Neural progenitor cell (in vitro differentiated cells): ENCODE measurements around the gene OSTC. TPM values are rescaled to one million over a fixed set of nuclear protein-coding genes. Genes with fewer than 3 reads are reported as not detected.
A peak's percentile ranks its signal among the peaks of the same experiment; 100 is the strongest.

Experiments
- DNase-seq: peaks from one replicate; pipeline ENCODE4 v3.0.0-alpha.2; 2016; ENCODE audit warnings: low spot score
- H2AFZ ChIP-seq: fragments of 200-600 bp; sonication (generic); replicated peaks from 2 replicates; pipeline ENCODE4 v1.6.1; 2016; ENCODE audit warnings: antibody characterized with exemption
- H3F3A ChIP-seq: fragments of 200-600 bp; sonication (generic); 2 replicates; pipeline ENCODE4 v1.6.1; 2016; ENCODE audit warnings: antibody characterized with exemption, low read depth
- H3K27ac ChIP-seq: fragments of 200-600 bp; sonication (generic); 2 replicates; pipeline ENCODE4 v1.5.1; 2016; ENCODE audit warnings: mild to moderate bottlenecking
- H3K27me3 ChIP-seq: fragments of 200-600 bp; sonication (generic); 2 replicates; pipeline ENCODE4 v1.6.1; 2016; ENCODE audit warnings: mild to moderate bottlenecking, moderate library complexity
- H3K36me3 ChIP-seq: fragments of 200-600 bp; sonication (generic); 2 replicates; pipeline ENCODE4 v1.5.1; 2016
- H3K4me1 ChIP-seq: fragments of 200-600 bp; sonication (generic); 2 replicates; pipeline ENCODE4 v1.6.1; 2016; ENCODE audit warnings: mixed run types
- H3K4me2 ChIP-seq: fragments of 200-600 bp; sonication (generic); 2 replicates; pipeline ENCODE4 v1.6.1; 2016
- H3K4me3 ChIP-seq: fragments of 200-600 bp; sonication (generic); 2 replicates; pipeline ENCODE4 v1.5.1; 2016
- H3K79me2 ChIP-seq: fragments of 200-600 bp; sonication (generic); 2 replicates; pipeline ENCODE4 v1.6.1; 2016; ENCODE audit warnings: low read depth
- H3K9ac ChIP-seq: fragments of 200-600 bp; sonication (generic); 2 replicates; pipeline ENCODE4 v1.6.1; 2016
- H3K9me3 ChIP-seq: fragments of 200-600 bp; sonication (generic); 2 replicates; pipeline ENCODE4 v1.5.1; 2016; ENCODE audit warnings: low read depth
- H4K20me1 ChIP-seq: fragments of 200-600 bp; sonication (generic); 2 replicates; pipeline ENCODE4 v1.6.1; 2016; ENCODE audit warnings: low read depth
- H3K27ac Mint-ChIP-seq: 3 replicates; pipeline ENCODE4 v1.8.0; 2021; ENCODE audit warnings: mixed read lengths
- H3K27me3 Mint-ChIP-seq: 2 replicates; pipeline ENCODE4 v1.8.0; 2022; ENCODE audit warnings: low read depth, mild to moderate bottlenecking, inconsistent platforms, moderate library complexity, mixed read lengths; ENCODE audit not compliant: insufficient read depth
- H3K36me3 Mint-ChIP-seq: 3 replicates; pipeline ENCODE4 v1.8.0; 2021; ENCODE audit warnings: mixed read lengths
- H3K4me1 Mint-ChIP-seq: 3 replicates; pipeline ENCODE4 v1.8.0; 2021; ENCODE audit warnings: mixed read lengths
- H3K4me3 Mint-ChIP-seq: 3 replicates; pipeline ENCODE4 v1.8.0; 2021; ENCODE audit warnings: mild to moderate bottlenecking, moderate library complexity, mixed read lengths
- H3K9me3 Mint-ChIP-seq: 3 replicates; pipeline ENCODE4 v1.8.0; 2020; ENCODE audit warnings: mixed read lengths
- EZH2 ChIP-seq: fragments of 200-600 bp; sonication (generic); IDR thresholded peaks from 2 replicates; pipeline ENCODE4 v1.6.1; 2017; ENCODE audit warnings: antibody characterized with exemption, mild to moderate bottlenecking, moderate library complexity
- EZH2phosphoT487 ChIP-seq: fragments of 200-600 bp; sonication (generic); IDR thresholded peaks from 2 replicates; pipeline ENCODE4 v1.6.1; 2017; ENCODE audit warnings: antibody characterized with exemption
- total RNA-seq: library from RNA; depleted of rRNA; stranded (reverse); fragments of >200 nt; gene quantifications from 2 replicates; pipeline ENCODE4 v1.2.3, GENCODE V29; 2015; ENCODE audit warnings: low replicate concordance
- TF ChIP-seq, protein P1 (sequence below): fragments of 200-600 bp; sonication (generic); IDR thresholded peaks from 2 replicates; pipeline ENCODE4 v1.5.1; 2017; ENCODE audit warnings: antibody characterized with exemption, mild to moderate bottlenecking

Gene OSTC
- total RNA-seq, 1 donor from 2014 or later = 290 TPM

DNA sequence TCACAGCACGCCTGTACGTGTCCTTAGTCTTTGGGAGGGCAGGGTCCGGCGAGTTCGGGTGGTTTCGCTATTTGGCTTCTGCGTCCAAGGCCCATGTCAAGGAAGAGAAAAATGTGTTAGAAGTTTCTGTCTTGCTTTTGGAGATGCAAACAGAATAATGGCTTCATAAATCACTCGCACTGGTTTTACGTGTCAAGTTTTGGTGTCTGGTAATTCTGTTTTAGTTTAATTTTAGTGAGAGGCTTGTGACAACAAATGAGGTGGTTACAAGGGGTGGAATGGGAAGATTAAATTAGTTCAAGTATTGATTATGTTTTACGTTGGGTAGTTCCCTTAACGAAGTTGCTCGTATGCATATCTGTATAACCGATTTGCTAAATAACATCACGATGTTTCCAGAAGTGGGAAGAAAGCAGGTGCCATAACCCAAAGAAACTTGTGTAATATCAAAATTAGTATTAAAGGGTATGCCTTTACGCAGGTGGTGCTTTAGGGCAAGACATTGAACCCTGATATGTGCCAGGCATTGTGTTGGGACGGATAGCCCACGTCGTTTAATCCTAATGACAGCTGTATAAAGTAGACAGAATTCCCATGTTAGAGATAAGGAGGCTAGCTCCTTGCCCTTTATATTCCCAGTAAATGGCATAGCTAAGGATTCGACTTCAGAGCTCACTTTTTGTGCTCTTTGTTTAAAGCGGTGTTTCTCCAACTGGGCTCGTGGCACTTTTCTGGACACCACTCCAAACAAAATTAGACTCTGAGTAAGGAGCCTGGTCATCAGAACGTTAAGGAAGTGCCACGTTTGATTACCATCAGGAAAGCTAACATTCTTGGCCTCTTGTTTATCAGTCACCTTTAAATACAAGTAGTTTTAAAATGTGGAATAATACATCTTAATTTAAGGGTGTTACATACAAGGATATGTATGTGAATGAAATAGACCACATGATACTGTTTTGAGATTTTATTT is 29.2 kb upstream of the OSTC start:
- Histone ChIP-seq H3K9ac (peak overlapping the region; percentile 97), H3K9me3 (no peaks in the 10 kb centered on the region), H3K4me3 (peak overlapping the region; percentile 87), H3K4me1 (peaks cover 18% of the 10 kb centered on the region), H2AFZ (peak overlapping the region; percentile 95), H3K27me3 (no peaks in the 10 kb centered on the region), H4K20me1 (peaks cover 49% of the 10 kb centered on the region), H3K79me2 (peaks cover 56% of the 10 kb centered on the region), H3K4me2 (peak overlapping the region; percentile 89), H3K36me3 (peaks cover 30% of the 10 kb centered on the region), H3F3A (peaks cover 18% of the 10 kb centered on the region), H3K27ac (peak overlapping the region; percentile 91)
- DNase-seq = no peak
- H3K27ac Mint-ChIP-seq = peak overlapping the region; percentile 76
- peaks cover 16% of the 10 kb centered on the region for H3K4me1 Mint-ChIP-seq
- H3K9me3 Mint-ChIP-seq = peaks cover 2% of the 10 kb centered on the region
- H3K27me3 Mint-ChIP-seq = peaks cover 4% of the 10 kb centered on the region
- H3K36me3 Mint-ChIP-seq = peaks cover 27% of the 10 kb centered on the region
- TF ChIP-seq, protein P1, sequence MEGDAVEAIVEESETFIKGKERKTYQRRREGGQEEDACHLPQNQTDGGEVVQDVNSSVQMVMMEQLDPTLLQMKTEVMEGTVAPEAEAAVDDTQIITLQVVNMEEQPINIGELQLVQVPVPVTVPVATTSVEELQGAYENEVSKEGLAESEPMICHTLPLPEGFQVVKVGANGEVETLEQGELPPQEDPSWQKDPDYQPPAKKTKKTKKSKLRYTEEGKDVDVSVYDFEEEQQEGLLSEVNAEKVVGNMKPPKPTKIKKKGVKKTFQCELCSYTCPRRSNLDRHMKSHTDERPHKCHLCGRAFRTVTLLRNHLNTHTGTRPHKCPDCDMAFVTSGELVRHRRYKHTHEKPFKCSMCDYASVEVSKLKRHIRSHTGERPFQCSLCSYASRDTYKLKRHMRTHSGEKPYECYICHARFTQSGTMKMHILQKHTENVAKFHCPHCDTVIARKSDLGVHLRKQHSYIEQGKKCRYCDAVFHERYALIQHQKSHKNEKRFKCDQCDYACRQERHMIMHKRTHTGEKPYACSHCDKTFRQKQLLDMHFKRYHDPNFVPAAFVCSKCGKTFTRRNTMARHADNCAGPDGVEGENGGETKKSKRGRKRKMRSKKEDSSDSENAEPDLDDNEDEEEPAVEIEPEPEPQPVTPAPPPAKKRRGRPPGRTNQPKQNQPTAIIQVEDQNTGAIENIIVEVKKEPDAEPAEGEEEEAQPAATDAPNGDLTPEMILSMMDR = no peak
- no peak for TF ChIP-seq EZH2
- TF ChIP-seq EZH2phosphoT487 = no peak
- peak overlapping the region; percentile 96 for H3K4me3 Mint-ChIP-seq

DNA sequence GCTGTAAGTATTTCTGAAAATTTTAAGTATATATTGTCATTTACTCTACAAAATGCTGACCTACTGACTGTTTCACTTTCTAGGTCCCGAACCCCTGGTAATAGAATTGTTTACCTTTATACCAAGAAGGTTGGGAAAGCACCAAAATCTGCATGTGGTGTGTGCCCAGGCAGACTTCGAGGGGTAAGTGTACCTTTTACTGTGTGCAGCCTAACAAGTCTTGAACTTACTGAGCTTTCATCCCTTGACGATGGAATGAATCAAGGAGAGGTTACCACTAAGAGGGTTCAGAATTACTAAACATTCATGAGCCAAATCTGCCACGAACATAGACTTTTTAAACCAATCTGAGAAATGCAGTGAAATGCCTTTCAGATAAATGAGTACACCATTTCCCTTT is 28.4 kb upstream of the OSTC start:
- Histone ChIP-seq H3K9me3 (no peaks in the 10 kb centered on the region), H3K27me3 (no peaks in the 10 kb centered on the region), H3F3A (peaks cover 18% of the 10 kb centered on the region), H3K79me2 (peaks cover 56% of the 10 kb centered on the region), H2AFZ (no peak overlapping the region), H3K27ac (no peak overlapping the region), H4K20me1 (peaks cover 54% of the 10 kb centered on the region), H3K4me2 (peak overlapping the region; percentile 89), H3K4me1 (peaks cover 18% of the 10 kb centered on the region), H3K9ac (peak overlapping the region; percentile 97), H3K4me3 (peak overlapping the region; percentile 87), H3K36me3 (peaks cover 30% of the 10 kb centered on the region)
- no peak overlapping the region for H3K27ac Mint-ChIP-seq
- peak overlapping the region; percentile 96 for H3K4me3 Mint-ChIP-seq
- no peaks in the 10 kb centered on the region for H3K9me3 Mint-ChIP-seq
- peaks cover 30% of the 10 kb centered on the region for H3K36me3 Mint-ChIP-seq
- peaks cover 4% of the 10 kb centered on the region for H3K27me3 Mint-ChIP-seq
- peaks cover 16% of the 10 kb centered on the region for H3K4me1 Mint-ChIP-seq
- no peak for TF ChIP-seq EZH2
- TF ChIP-seq, protein P1 = no peak
- TF ChIP-seq EZH2phosphoT487 = no peak
- no peak for DNase-seq

DNA sequence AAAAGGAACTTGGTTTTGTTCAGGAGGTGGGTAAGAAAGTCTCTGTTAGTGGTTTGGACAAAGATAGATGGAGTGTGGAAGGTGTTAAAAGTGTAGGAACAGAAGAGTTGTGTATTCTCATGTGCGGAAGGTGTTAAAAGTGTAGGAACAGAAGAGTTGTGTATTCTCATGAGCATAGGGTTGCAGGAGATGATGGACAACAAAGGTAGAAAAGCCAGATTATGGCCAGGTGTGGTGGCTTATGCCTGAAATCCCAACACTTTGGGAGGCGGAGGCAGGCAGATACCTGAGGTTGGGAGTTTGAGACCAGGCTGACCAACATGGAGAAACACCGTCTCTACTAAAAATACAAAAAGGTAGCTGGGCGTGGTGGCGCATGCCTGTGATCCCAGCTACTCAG is 27.6 kb upstream of the OSTC start:
- no peaks in the 10 kb centered on the region for H3K9me3 Mint-ChIP-seq
- Histone ChIP-seq H3K4me2 (peak overlapping the region; percentile 89), H3K4me3 (peak overlapping the region; percentile 87), H3K79me2 (peaks cover 56% of the 10 kb centered on the region), H2AFZ (no peak overlapping the region), H3K9me3 (no peaks in the 10 kb centered on the region), H3K36me3 (peaks cover 30% of the 10 kb centered on the region), H3K27me3 (no peaks in the 10 kb centered on the region), H3K27ac (no peak overlapping the region), H3K9ac (peak overlapping the region; percentile 22), H4K20me1 (peaks cover 58% of the 10 kb centered on the region), H3F3A (peaks cover 23% of the 10 kb centered on the region), H3K4me1 (peaks cover 18% of the 10 kb centered on the region)
- H3K36me3 Mint-ChIP-seq = peaks cover 30% of the 10 kb centered on the region
- H3K27me3 Mint-ChIP-seq = peaks cover 4% of the 10 kb centered on the region
- TF ChIP-seq EZH2phosphoT487 = no peak
- TF ChIP-seq, protein P1 = no peak
- TF ChIP-seq EZH2 = no peak
- peak overlapping the region; percentile 0 for H3K4me3 Mint-ChIP-seq
- no peak overlapping the region for H3K27ac Mint-ChIP-seq
- no peak for DNase-seq
- peaks cover 16% of the 10 kb centered on the region for H3K4me1 Mint-ChIP-seq
